GM19455 (cell line): ENCODE results near the gene ODAPH.
"Not testable (repeated sequence)": the region's sequence is repeated elsewhere in the genome, so short reads cannot be mapped to it uniquely, and the experiment has no call there.

Experiments used
- ATAC-seq: cut with Tn5 transposase; IDR thresholded peaks from one replicate; pipeline ENCODE4 v1.9.1; 2021; ENCODE audit not compliant: unreplicated experiment

ODAPH gene

DNA sequence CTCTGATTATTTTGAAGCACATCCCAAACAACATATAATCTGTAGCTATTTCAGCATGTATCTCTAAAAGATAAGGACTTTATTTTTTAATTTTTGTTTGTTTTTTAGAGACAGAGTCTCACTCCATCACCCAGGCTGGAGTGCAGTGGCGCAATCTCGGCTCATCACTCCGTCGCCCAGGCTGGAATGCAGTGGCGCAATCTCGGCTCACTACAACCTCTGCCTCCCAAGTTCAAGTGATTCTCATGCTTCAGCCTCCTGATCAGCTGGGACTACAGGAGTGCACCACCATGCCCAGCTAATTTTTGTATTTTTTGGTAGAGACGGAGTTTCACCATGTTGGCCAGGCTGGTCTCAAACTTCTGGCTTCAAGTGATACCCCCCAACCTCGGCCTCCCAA is 11.6 kb upstream of the ODAPH start:
- not testable (repeated sequence) for ATAC-seq

- no peak for ATAC-seq
These were observed 11.0 kb upstream of the ODAPH start for GRCh38 chr4:75544870-75545269.

- no peak for ATAC-seq
These were observed 10.3 kb upstream of the ODAPH start for GRCh38 chr4:75545526-75545925.

- ATAC-seq = no peak
These were observed 8.0 kb upstream of the ODAPH start for GRCh38 chr4:75547647-75548387.

DNA sequence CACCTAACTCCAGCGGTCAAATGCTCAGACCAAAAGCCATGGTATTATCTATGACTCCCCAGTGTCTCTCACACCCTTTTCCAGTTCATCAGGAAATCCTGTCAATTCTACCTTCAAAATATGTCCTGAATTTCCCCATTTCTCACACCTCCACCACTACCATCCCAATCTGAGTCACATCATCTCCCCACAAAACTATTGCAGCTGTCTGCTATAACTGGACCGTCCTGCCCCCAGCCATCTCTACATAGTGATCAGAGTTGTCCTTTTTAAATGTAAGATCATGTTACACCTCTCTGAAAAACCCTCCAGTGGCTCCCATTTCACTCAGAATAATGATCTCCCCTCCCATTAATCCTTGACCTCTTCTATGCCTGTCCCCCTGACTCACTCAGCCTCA is 6.8 kb upstream of the ODAPH start:
- no peak for ATAC-seq

GRCh38 chr4:75552452-75552851 is 3.4 kb upstream of the ODAPH start:
- no peak for ATAC-seq

- ATAC-seq = no peak
These were observed 1.8 kb downstream of the ODAPH start for GRCh38 chr4:75557696-75558095.

GRCh38 chr4:75561789-75562188 is 5.9 kb downstream of the ODAPH start:
- ATAC-seq = no peak

DNA sequence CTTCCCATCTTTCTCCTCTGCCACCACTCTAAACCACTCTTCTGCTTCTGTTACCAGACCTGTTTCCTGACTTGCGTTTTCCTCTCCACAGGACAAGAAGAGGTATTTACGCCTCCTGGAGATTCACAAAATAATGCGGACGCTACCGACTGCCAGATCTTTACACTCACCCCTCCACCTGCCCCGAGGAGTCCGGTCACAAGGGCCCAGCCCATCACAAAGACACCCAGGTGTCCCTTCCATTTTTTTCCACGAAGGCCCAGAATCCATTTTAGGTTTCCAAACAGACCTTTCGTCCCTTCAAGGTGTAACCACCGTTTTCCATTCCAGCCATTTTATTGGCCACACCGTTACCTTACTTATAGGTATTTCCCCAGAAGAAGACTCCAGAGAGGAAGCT is 8.2 kb downstream of the ODAPH start:
- no peak for ATAC-seq

DNA sequence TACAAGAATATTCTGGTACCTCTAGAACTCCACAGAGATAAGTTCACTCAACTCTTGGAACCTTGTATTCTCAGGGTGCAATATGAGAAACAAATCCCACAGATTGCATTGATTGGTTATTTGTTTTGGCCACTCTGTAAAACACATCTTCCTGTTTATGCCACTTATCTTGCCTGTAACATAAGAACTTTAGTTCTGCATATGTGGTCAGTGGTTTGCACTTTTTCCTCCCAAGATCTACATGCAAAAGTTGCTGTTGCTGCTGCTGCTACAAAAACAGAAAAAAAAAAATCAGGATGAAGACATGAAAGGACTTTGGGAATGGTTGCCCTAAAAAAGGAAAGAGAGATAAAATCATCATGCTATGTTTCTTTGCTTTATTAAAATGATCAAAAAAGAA is 9.6 kb downstream of the ODAPH start:
- no peak for ATAC-seq

GRCh38 chr4:75566911-75567310 is 11.0 kb downstream of the ODAPH start:
- ATAC-seq = no peak

DNA sequence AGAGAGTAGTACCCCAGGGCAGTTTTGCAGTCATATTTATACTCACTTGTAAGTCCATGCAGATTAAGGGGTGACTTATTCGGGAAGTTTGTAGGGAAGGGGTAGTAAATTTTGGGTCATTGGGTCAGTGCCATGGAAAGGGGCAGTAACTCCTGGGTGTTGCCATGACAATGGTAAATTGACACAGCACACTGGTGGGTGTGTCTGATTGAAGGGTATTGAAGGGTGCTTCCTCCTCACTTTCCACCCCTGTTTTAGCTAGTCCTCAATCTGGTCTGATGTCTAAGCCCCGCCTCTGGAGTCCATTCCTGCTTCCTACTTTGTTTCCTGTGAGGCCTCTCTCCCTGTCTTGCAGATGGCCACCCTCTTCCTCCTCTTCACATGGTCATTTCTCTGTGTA is 11.9 kb downstream of the ODAPH start:
- ATAC-seq = no peak

DNA sequence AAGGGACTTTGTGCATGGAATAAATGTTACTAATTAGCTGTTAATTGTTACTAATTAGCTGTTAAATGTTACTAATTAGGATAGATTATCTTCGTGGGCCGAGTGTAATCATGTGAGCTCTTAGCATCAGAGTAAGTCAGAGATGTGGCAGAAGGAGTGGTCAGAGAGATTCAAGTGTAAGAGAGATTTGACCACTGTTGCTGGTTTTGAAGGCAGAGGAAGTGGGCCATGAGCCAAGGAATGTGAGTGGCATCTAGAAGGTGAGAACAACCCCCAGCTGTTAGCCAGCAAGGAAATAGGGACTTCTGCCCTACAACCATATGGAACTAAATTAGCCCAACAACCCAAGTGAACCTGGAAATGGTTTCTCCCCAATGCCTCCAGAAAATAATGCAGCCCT is 28.2 kb downstream of the ODAPH start:
- no peak for ATAC-seq

GRCh38 chr4:75593393-75593792 is 37.5 kb downstream of the ODAPH start:
- no peak for ATAC-seq

DNA sequence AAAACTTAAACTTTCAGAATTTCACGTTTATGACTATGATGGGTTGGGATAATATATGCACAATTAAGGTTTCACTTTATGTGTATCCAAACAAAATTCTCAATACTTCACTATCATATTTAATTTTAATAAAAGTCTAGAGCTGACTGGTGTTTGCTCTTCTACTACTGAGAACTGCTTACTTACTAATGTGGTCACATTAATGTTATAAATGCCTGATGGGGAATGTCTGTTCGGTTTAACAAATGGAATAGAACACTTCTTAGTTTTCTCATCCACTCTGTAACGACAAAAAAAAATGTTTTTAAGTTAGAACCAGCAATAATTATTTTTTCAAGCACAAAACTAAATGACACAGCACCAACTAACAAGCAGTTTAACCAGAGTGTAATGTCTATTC is 40.2 kb downstream of the ODAPH start:
- ATAC-seq = no peak

GRCh38 chr4:75598390-75598789 is 42.5 kb downstream of the ODAPH start:
- ATAC-seq = no peak

DNA sequence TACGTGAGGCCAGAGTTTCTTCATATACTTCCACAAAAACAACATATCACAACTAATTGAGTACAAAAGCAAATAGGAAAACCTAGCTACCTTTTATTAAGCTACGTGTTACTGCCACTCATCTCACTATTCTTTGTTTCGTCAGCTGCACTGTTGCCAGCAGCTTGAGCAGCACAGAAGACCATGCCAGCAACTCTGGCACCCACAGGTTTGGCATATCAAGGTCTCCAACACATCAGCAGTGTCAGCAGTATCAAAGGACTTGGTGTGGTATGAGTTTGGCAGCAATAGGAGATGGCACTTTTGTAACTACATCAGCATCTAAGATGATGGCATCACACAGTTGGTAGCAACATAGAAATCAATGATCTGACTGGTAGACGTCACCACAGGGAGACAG is 43.8 kb downstream of the ODAPH start:
- no peak for ATAC-seq

DNA sequence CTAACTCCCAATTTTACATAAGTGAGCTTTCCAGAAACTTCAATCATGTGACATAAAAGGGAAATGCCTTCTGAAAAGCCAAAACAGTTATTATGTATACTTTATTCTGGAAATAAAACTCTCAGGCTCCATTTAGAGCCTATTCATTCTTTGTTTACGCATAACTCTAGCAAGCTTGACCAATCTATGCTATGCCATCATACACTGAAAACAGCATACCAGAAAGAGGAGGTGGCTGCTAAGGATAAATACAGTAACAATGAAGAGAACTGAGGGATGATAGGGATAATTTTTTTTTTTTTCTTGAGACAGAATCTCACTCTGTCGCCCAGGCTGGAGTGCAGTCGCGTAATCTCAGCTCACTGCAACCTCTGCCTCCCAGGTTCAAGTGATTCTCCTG is 50.1 kb downstream of the ODAPH start:
- ATAC-seq = no peak

GRCh38 chr4:75612306-75612705 is 56.4 kb downstream of the ODAPH start:
- ATAC-seq = no peak
